Suprapubic skin (tissue), 4 donors: ENCODE measurements around the gene ATP9B. TPM values are rescaled to one million over a fixed set of nuclear protein-coding genes. Genes with fewer than 3 reads are reported as not detected.

Experiments used
- DNase-seq, 2 donors: peaks; one replicate each; pipeline ENCODE4 v3.0.0-alpha.2; 2019; ENCODE audit warnings: low spot score in 2 of 2
- H3K27ac ChIP-seq: fragments of 200-600 bp; sonication (generic); one replicate; pipeline ENCODE4 v1.5.1; 2019
- H3K27me3 ChIP-seq: fragments of 200-600 bp; sonication (generic); one replicate; pipeline ENCODE4 v1.5.1; 2019
- H3K36me3 ChIP-seq: fragments of 200-600 bp; sonication (generic); one replicate; pipeline ENCODE4 v1.5.1; 2019
- H3K4me1 ChIP-seq: fragments of 200-600 bp; sonication (generic); one replicate; pipeline ENCODE4 v1.5.1; 2019
- H3K4me3 ChIP-seq: fragments of 200-600 bp; sonication (generic); one replicate; pipeline ENCODE4 v1.5.1; 2019; ENCODE audit warnings: mild to moderate bottlenecking
- H3K9me3 ChIP-seq: fragments of 200-600 bp; sonication (generic); one replicate; pipeline ENCODE4 v1.5.1; 2019
- EP300 ChIP-seq: sonication (generic); formaldehyde crosslinking; IDR thresholded peaks from one replicate; pipeline ENCODE4 v1.6.1; 2017; ENCODE audit warnings: antibody characterized with exemption
- POLR2A ChIP-seq, 2 donors: fragments of 450-650 bp; IDR thresholded peaks; one replicate each; pipeline ENCODE4 v1.6.1; 2017; ENCODE audit warnings: antibody characterized with exemption in 2 of 2, mild to moderate bottlenecking in 2 of 2, moderate library complexity in 2 of 2
- POLR2AphosphoS5 ChIP-seq, 3 donors: sonication (generic); formaldehyde crosslinking; IDR thresholded peaks; one replicate each; pipeline ENCODE4 v1.6.1; 2017; ENCODE audit warnings: antibody characterized with exemption in 3 of 3
- WGBS: methylation state at CpG from one replicate; pipeline ENCODE4 v1.1.5; 2018; 5-methylcytosine and 5-hydroxymethylcytosine counted together
- total RNA-seq, 4 donors: library from RNA; depleted of rRNA; stranded (reverse); fragments of >200 nt; gene quantifications; one replicate each; pipeline ENCODE4 v1.1.0, GENCODE V29; 2016
- TF ChIP-seq, protein P1 (sequence below), 2 donors: fragments of 200-600 bp in 1 of 2; fragments of 450-650 bp in 1 of 2; sonication (generic) in 1 of 2; IDR thresholded peaks; one replicate each; pipeline ENCODE4 v1.5.1; 2016 to 2019; ENCODE audit warnings: antibody characterized with exemption in 2 of 2, mild to moderate bottlenecking in 1 of 2, moderate library complexity in 1 of 2

Gene ATP9B
- total RNA-seq, 4 donors from 2014 or later: 30.2 to 109 (median 37.4) TPM

DNA sequence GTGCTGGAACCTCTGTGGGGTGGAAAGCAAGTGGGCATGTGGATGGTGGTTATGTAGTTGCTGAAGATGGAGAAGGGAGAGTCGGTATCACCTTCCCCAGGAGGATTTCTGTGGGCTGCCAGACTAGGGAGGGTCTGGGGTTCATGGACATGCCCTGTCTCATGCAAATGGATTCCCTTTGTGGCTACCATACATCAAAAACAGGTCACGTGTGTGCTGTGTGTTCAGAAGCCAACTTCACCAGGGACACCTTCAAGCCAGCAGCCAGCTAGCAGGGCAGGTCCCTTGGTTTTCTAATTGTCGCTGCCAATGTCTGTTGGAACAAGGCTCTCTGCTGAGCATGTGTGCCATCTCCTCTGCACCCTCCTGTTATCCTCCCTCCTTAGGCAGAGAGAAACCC, 155.2 kb downstream of the ATP9B start:
- Histone ChIP-seq H3K27me3 (no peaks in the 10 kb centered on the region), H3K4me1 (no peaks in the 10 kb centered on the region), H3K27ac (no peak overlapping the region), H3K4me3 (no peak overlapping the region), H3K36me3 (peaks cover 4% of the 10 kb centered on the region), H3K9me3 (no peaks in the 10 kb centered on the region)
- TF ChIP-seq, protein P1, sequence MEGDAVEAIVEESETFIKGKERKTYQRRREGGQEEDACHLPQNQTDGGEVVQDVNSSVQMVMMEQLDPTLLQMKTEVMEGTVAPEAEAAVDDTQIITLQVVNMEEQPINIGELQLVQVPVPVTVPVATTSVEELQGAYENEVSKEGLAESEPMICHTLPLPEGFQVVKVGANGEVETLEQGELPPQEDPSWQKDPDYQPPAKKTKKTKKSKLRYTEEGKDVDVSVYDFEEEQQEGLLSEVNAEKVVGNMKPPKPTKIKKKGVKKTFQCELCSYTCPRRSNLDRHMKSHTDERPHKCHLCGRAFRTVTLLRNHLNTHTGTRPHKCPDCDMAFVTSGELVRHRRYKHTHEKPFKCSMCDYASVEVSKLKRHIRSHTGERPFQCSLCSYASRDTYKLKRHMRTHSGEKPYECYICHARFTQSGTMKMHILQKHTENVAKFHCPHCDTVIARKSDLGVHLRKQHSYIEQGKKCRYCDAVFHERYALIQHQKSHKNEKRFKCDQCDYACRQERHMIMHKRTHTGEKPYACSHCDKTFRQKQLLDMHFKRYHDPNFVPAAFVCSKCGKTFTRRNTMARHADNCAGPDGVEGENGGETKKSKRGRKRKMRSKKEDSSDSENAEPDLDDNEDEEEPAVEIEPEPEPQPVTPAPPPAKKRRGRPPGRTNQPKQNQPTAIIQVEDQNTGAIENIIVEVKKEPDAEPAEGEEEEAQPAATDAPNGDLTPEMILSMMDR (IDR thresholded peaks at IDR 0.05): no peak
- no peak for TF ChIP-seq POLR2A (IDR thresholded peaks at IDR 0.05)
- TF ChIP-seq EP300: no peak
- no peak for TF ChIP-seq POLR2AphosphoS5 (IDR thresholded peaks at IDR 0.05)
- 82% methylated on average over 3 of the region's 3 CpGs for WGBS
- no peak for DNase-seq

DNA sequence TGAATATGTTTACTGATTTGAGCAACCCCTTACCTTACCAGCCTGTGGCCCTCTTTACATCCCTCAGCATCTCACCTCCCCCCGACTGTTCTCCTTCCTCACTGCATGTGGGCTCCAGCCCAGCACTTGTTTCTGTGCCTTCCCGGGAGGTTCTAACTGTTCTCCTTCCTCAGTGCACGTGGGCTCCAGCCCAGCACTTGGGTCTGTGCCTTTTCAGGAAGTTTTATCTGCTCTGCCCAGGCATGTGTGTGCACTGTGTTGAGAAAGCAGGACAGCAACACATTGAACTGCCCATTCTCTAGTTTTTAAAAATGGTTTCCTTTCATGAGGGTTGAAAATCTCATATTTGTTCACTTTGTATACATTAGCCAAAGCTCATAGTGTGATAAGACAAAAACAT, 158.4 kb downstream of the ATP9B start:
- H3K4me1 ChIP-seq: no peaks in the 10 kb centered on the region
- no peaks in the 10 kb centered on the region for H3K27me3 ChIP-seq
- TF ChIP-seq EP300 (no peak), POLR2A (IDR thresholded peaks at IDR 0.05) (no peak), POLR2AphosphoS5 (IDR thresholded peaks at IDR 0.05) (no peak)
- TF ChIP-seq, protein P1 (IDR thresholded peaks at IDR 0.05): no peak
- no peak for DNase-seq
- WGBS: 55% methylated on average over 3 of the region's 3 CpGs
- no peaks in the 10 kb centered on the region for H3K9me3 ChIP-seq
- H3K27ac ChIP-seq: no peak overlapping the region
- H3K4me3 ChIP-seq: no peak overlapping the region
- peaks cover 4% of the 10 kb centered on the region for H3K36me3 ChIP-seq

DNA sequence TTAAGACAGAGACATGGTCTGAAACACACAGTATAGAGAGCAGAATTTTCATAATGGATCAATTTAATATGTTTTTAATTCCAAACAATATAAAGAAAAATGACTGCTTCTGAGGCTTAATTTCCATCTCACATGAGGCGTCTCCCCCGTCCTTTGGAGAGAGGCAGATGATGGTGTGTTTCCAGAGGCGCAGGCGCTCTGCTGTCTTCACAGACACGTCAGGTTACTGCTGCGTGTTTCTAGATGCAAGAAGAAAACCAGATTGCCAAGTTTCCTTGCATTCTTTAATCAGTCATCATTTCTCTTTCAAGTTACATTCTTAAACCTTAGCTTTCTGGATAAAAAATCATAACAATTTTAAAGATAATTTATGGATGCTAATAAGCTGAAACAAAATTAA, 160.2 kb downstream of the ATP9B start:
- H3K27me3 ChIP-seq: no peaks in the 10 kb centered on the region
- no peaks in the 10 kb centered on the region for H3K4me1 ChIP-seq
- no peak for DNase-seq
- H3K9me3 ChIP-seq: no peaks in the 10 kb centered on the region
- TF ChIP-seq, protein P1 (IDR thresholded peaks at IDR 0.05): no peak
- TF ChIP-seq POLR2AphosphoS5 (IDR thresholded peaks at IDR 0.05) (no peak), POLR2A (IDR thresholded peaks at IDR 0.05) (no peak), EP300 (no peak)
- H3K27ac ChIP-seq: no peak overlapping the region
- no peak overlapping the region for H3K4me3 ChIP-seq
- WGBS: 94% methylated on average over 6 of the region's 6 CpGs
- H3K36me3 ChIP-seq: peaks cover 4% of the 10 kb centered on the region

DNA sequence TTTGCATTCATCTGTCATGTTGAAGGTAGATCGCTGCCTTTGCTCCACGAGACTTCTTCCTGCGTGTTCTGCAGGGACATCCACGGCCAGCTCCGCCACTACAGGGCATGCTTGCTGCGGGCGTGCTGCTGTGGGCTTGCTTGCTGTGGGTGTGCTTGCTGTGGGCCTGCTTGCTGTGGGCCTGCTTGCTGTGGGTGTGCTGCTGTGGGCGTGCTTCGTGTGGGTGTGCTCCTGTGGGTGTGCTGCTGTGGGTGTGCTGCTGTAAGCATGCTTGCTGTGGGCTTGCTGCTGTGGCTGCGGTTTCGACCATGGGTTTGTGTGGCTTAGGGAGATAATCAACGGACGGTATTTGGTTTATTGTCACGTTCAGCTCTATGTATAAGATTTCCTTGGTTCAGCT, 165.2 kb downstream of the ATP9B start:
- no peak for DNase-seq
- H3K9me3 ChIP-seq: no peaks in the 10 kb centered on the region
- TF ChIP-seq POLR2A (IDR thresholded peaks at IDR 0.05): no peak
- no peak for TF ChIP-seq POLR2AphosphoS5 (IDR thresholded peaks at IDR 0.05)
- TF ChIP-seq, protein P1 (IDR thresholded peaks at IDR 0.05): no peak
- TF ChIP-seq EP300: no peak
- no peaks in the 10 kb centered on the region for H3K4me1 ChIP-seq
- no peak overlapping the region for H3K4me3 ChIP-seq
- no peaks in the 10 kb centered on the region for H3K27me3 ChIP-seq
- WGBS: 96% methylated on average over 13 of the region's 14 CpGs
- H3K27ac ChIP-seq: no peak overlapping the region
- no peaks in the 10 kb centered on the region for H3K36me3 ChIP-seq

DNA sequence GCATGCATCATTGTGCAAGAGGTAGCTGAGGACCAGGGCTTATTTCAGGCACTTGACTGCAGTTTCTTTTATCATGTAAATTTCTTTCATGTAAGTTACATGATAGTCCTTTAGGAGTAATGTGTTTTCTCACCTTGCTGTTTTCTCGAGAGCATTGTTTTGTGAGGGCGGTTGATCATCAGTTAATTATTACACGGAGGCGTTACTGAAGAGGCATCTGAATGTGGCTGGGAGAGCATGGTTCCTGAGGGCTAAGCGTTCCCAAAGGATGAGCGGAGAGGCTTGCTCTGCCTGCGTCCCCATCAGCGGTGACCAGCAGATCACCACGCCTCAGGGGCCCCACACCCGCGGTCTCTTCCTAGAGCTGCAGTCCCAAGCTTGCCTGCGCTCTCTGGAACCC, 170.4 kb downstream of the ATP9B start:
- Histone ChIP-seq H3K27ac (no peak overlapping the region), H3K27me3 (no peaks in the 10 kb centered on the region), H3K4me3 (no peak overlapping the region), H3K36me3 (no peaks in the 10 kb centered on the region), H3K9me3 (no peaks in the 10 kb centered on the region), H3K4me1 (no peaks in the 10 kb centered on the region)
- TF ChIP-seq POLR2A (IDR thresholded peaks at IDR 0.05) (no peak), EP300 (no peak), POLR2AphosphoS5 (IDR thresholded peaks at IDR 0.05) (no peak)
- TF ChIP-seq, protein P1 (IDR thresholded peaks at IDR 0.05): no peak
- DNase-seq: no peak
- 92% methylated on average over 12 of the region's 12 CpGs for WGBS
